GM10248 (cell line): ENCODE measurements around the gene NR4A2.

ENCODE experiments used
- CTCF ChIA-PET: fragments of 300-600 bp; sonication (Branson Sonifier 250); formaldehyde crosslinking; extraction: SDS; loops from one replicate; lab custom pipeline; 2021; ENCODE audit warnings: antibody characterized with exemption; lab: Yijun Ruan, JAX
- POLR2A ChIA-PET: fragments of 350-650 bp; sonication (Branson Sonifier 250); formaldehyde crosslinking; extraction: SDS; loops from one replicate; lab custom pipeline; 2020; ENCODE audit warnings: antibody characterized with exemption; lab: Yijun Ruan, JAX
- DNase-seq: peaks from one replicate; pipeline ENCODE4 v3.0.0; 2012; ENCODE audit errors: extremely low spot score
- TF ChIP-seq, protein P1 (sequence below): IDR thresholded peaks from 2 replicates; pipeline ENCODE4 v1.5.1; 2012; ENCODE audit warnings: mild to moderate bottlenecking, low read depth; ENCODE audit errors: extremely low read depth, missing control alignments, control extremely low read depth

The NR4A2 gene

DNA sequence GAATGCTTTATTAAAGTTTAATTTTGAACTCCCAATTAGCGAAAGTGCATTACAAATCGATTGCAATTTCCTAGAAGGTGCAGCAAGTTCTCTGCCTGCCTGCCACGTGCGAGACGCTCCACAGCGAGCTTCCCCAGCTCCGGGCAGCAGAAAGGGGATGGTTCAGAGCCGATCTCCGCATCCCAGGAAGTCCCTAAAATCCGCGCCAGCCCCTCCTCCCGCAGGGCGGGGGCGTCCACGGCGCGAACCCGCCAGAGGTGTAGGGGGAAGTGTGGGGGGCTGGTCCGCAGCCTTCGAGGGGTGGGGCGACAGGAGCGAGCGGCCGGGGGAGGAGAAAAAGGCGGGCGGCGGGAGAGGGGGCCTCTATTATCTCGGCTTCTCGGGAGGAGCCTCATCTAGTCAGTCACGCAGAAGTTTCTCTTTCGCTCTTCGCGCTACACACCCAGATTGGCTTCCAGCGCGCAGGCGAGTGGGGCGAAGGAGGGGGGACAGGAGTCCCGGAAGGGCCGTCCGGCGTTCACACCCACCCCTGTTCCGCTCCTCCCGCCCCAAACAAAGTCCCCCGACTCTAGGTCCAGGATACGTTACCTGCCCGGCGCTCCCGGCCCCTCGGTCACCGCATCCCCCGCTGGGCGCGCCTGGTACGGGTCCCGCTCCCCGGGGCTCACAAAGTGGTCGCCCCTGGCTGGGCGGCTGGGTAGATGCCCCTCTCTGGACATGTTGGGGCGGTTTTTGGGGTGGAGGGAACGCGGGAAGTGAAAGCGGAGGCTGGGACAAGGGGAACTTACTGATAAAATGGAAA, 9.1 kb upstream of the NR4A2 start:
- POLR2A ChIA-PET: interaction anchor here (0.6 to 1.0 kb wide), 8 partner anchors 7 to 95 kb away, joined by 3 to 5 read pairs (median 4); partner anchors contain the start of gene NR4A2
- DNase-seq: peak; percentile 91
- CTCF ChIA-PET: interaction anchor here (1.1 to 2.7 kb wide), 9 partner anchors 15 to 852 kb away, joined by 3 to 15 read pairs (median 4); no protein-coding TSS in a partner anchor
- TF ChIP-seq, protein P1, sequence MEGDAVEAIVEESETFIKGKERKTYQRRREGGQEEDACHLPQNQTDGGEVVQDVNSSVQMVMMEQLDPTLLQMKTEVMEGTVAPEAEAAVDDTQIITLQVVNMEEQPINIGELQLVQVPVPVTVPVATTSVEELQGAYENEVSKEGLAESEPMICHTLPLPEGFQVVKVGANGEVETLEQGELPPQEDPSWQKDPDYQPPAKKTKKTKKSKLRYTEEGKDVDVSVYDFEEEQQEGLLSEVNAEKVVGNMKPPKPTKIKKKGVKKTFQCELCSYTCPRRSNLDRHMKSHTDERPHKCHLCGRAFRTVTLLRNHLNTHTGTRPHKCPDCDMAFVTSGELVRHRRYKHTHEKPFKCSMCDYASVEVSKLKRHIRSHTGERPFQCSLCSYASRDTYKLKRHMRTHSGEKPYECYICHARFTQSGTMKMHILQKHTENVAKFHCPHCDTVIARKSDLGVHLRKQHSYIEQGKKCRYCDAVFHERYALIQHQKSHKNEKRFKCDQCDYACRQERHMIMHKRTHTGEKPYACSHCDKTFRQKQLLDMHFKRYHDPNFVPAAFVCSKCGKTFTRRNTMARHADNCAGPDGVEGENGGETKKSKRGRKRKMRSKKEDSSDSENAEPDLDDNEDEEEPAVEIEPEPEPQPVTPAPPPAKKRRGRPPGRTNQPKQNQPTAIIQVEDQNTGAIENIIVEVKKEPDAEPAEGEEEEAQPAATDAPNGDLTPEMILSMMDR: no peak

- ChIA-PET POLR2A (interaction anchor here (0.9 kb wide), 1 partner anchor 9 kb away, joined by 5 read pairs; the partner anchor contains the start of gene NR4A2), CTCF (interaction anchor here (0.8 to 2.7 kb wide), 12 partner anchors 15 to 853 kb away, joined by 3 to 15 read pairs (median 4); no protein-coding TSS in a partner anchor)
- DNase-seq: no peak
- TF ChIP-seq, protein P1: no peak
Observed at GRCh38 chr2:156340804-156341451, 8.4 kb upstream of the NR4A2 start.

DNA sequence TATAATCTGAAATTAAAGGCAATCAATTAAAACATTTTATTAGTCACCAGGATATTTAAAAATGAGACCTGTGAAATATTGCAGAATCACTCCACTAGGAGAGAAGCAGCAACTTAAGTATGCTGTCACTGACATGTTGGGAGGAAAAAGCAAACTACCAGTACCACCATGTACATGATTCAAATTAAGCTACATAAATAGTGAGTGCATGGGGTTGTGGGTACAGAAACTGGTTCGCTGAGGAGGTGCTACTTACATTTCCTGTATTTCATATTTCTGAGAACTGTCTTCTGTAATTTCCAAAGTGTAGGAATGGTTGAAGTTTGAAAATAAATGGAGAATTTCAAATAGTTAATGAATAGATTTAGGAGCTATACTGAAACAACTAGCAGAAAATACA, 7.9 kb upstream of the NR4A2 start:
- TF ChIP-seq, protein P1: no peak
- DNase-seq: no peak
- CTCF ChIA-PET: interaction anchor here (0.8 to 2.7 kb wide), 12 partner anchors 16 to 853 kb away, joined by 3 to 15 read pairs (median 4); no protein-coding TSS in a partner anchor
- POLR2A ChIA-PET: no interaction called here

GRCh38 chr2:156339865-156340264, 7.3 kb upstream of the NR4A2 start:
- TF ChIP-seq, protein P1: no peak
- ChIA-PET CTCF (interaction anchor here (1.3 to 2.7 kb wide), 3 partner anchors 45 to 249 kb away, joined by 3 to 15 read pairs (median 6); no protein-coding TSS in a partner anchor), POLR2A (no interaction called here)
- DNase-seq: no peak

- ChIA-PET POLR2A (no interaction called here), CTCF (no interaction called here)
- no peak for DNase-seq
- TF ChIP-seq, protein P1: no peak
Observed at GRCh38 chr2:156339110-156339847, 6.8 kb upstream of the NR4A2 start.

GRCh38 chr2:156338578-156338977, 6.1 kb upstream of the NR4A2 start:
- POLR2A ChIA-PET: no interaction called here
- TF ChIP-seq, protein P1: no peak
- DNase-seq: no peak
- CTCF ChIA-PET: no interaction called here
